ENCODE results near the gene CR1L. TPM values are rescaled to one million over a fixed set of nuclear protein-coding genes. Genes with fewer than 3 reads are reported as not detected.
"Not testable (repeated sequence)": the region's sequence is repeated elsewhere in the genome, so short reads cannot be mapped to it uniquely, and the experiment has no call there.

The CR1L gene
- total RNA-seq, 1 experiment from 2014 or later = not detected

- DNase-seq (ENCODE audit: low read depth) = no peak
Measured at GRCh38 chr1:207646171-207646570, 1.2 kb downstream of the CR1L start.

DNA sequence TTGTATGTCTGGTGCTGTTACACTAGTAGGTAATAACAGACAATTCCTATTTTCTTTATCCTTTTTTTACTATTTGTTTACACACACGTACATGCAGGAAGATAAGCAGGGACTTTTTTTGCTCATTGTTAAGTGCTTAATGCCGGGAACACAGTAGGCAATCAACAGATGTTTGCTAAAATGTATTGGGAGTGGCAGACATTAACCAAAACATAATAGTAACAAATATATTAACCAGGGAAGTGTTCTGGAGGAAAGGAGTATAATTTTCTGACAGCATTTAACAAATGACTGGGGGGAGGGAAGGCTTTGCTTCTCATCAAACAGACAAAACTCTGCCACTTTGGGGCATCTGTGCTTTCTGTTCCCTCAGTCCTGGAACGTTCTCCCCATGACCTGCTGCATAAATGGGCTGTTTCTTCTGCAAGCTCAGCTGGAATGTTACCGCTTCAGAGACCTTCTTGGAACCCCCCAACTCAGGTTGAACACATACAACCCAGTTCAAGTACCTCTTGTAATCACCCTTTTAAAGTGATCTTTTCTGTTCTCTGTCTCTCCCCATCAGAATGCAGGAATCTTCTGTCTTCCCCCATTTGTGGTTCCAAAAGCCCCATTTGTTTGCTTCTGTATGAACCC, 2.1 kb downstream of the CR1L start:
- no peak for DNase-seq (ENCODE audit: low read depth)

DNA sequence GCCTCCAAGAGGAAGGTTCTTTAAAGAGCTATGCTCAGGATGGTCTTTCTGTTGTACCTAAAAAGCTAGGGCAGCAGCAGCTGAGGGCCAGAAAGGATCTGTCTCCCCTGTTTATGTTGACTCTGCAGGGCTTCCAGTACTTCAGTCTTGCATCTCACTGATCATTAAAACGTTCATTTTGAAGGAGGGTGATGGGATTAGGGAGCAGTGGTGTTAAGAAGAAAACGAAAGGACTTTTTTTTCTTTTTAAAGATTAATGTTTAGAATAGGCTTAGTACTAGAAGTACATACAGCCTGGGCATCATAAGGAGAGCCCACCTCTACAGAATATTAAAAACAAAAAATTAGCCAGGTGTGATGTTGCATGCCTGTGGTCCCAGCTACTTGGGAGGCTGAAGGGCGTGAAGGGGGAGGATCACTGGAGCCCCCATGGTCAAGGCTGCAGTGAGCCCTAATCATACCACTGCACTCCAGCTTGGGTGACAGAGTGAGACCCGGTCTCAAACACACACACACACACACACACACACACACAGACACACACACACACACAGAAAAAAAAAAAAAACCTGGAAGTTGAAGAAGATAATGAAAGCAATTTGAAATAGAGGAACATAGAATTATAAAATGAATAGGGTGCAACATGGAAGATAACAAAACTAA, 2.9 kb downstream of the CR1L start:
- DNase-seq (ENCODE audit: low read depth) = no peak

DNA sequence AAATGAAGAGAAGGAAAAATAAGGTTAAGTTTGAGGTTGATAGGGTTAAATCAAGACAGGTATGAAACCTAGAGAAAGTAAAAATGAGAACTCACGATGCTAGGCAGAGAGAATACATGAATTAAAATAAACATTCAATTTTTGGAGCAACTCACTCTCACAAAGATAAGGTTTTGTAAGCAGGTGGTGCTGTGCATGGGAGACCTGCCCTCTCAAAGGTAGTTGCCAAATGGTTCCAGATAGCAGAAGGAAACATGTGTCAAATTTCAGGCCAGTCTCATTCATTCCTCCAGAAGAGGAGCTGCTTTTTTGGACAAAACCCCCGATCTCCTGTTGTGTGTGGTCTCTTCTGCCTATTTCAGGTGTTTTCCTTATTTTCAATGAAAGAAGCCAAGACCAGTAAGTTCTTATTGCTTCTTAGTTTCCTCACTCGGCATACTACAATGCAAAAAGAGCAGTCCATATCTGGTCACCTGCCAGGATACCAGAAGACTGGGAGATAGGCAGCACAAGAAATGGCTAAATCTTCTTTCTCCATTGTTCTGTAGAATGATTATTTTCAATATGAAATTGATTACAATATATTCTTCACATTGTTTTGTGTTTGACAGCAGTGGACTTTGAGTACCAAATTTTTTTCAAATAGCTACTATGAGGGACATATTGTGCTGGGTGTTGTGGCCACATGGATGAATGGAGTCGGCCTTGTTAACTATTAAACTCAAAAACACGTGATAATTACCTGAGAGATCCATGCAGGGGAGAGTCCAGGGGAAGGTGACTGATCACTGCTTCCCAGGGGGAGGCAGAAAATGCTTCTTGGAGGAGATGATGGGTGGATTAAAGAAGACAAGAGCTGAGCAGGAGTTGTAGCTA, 3.6 kb downstream of the CR1L start:
- no peak for DNase-seq (ENCODE audit: low read depth)

DNA sequence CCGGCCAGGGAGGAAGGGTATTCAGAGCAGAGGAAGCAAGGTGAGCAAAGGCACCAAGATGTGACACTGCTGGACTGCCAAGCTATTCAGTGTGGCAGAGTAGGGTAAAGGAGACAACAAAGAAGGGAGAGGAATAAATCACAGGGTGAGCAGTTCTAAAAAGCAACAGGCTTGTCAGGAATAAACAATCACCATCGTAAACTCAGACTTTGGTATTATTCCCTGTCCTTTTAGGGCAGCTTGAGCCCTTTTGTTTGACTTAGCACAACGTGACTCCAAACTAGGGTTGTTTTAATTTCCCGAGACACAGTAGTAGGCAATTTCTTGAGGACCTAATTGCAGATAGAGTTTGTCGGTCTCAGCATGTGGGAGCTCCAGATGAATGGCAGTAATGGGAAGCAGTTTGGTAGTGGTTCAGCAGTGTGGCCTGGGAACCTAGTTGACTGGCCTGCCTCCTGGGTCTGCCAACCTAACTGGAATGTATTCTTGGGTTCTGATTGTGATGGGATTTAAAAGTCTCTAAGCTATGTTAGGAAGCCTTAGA, 4.3 kb downstream of the CR1L start:
- no peak for DNase-seq (ENCODE audit: low read depth)

DNA sequence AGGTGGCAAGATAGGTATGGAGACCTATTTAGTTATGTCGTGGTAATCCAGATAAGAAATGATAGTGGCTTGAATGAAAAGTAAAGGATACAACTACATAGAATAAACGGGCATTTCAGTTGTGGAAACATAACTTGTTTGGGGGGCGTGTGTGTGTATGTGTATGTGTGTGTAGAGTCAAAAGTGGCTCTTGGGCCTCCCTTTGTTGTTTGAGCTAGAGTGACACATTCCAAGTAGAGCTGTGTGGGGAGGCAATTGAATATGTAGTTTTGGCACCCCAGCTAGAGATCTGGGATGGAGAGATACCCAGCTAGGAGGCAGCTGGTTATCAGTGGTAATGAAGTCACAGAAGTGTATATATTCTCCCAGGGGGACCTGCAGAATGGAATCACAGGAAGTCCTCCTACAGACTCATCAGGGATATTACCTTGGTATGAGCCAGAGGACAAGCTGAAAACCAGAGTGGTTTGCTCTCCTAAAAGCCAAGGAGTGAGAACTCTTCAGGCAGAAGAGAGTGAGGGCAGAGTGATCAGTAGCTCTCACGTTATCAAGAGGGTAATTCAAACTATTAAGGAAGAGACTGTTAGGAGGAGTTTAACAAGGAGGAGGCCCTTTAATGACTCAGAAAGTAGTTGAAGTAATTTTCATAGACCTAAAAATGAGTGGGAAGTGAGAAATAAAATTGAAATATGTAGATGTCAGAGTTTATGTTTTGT, 5.1 kb downstream of the CR1L start:
- no peak for DNase-seq (ENCODE audit: low read depth)

- no peak for DNase-seq (ENCODE audit: low read depth)
Measured at GRCh38 chr1:207651583-207651982, 6.7 kb downstream of the CR1L start.

DNA sequence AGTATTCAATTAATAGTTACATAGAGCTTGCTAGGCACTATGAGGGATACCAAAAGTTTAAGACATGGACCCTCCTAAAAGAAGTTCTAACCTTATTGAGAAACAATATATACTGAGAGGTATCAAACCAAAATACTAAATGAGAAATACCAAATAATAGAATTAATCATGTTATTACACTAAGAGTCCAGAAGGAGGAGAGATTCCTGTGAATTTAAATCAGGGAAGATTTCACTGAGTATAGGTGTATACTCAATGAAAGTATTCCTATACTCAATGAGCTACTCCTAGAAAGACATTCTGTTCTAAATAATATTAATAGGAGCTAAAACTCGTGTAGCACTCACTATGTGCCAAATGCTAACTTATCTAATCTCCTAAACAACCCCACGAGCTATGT, 9.4 kb downstream of the CR1L start:
- DNase-seq (ENCODE audit: low read depth) = no peak

- DNase-seq (ENCODE audit: low read depth) = no peak
Measured at GRCh38 chr1:207658408-207658807, 13.5 kb downstream of the CR1L start.

GRCh38 chr1:207658904-207659485, 14.1 kb downstream of the CR1L start:
- DNase-seq (ENCODE audit: low read depth) = no peak

- peak; percentile 32 for DNase-seq (ENCODE audit: low read depth)
Measured at GRCh38 chr1:207659545-207660153, 14.7 kb downstream of the CR1L start.

GRCh38 chr1:207661420-207661819, 16.5 kb downstream of the CR1L start:
- DNase-seq (ENCODE audit: low read depth) = not testable (repeated sequence)

DNA sequence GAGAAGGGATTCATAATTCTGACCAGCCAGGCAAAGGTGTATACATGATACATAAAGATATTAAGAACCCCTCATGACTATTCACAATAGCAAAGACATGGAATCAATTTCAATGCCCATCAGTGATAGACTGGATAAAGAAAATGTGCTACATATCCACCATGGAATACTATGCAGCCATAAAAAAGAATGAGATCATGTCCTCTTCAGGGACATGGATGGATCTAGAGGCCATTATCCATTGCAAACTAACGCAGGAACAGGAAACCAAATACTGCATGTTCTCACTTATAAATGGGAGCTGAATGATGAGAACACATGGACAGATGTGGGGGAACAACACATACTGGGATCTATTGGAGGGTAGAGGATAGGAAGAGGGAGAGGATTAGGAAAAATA, 21.4 kb downstream of the CR1L start:
- DNase-seq (ENCODE audit: low read depth) = no peak

- no peak for DNase-seq (ENCODE audit: low read depth)
Measured at GRCh38 chr1:207669528-207670009, 24.6 kb downstream of the CR1L start.

DNA sequence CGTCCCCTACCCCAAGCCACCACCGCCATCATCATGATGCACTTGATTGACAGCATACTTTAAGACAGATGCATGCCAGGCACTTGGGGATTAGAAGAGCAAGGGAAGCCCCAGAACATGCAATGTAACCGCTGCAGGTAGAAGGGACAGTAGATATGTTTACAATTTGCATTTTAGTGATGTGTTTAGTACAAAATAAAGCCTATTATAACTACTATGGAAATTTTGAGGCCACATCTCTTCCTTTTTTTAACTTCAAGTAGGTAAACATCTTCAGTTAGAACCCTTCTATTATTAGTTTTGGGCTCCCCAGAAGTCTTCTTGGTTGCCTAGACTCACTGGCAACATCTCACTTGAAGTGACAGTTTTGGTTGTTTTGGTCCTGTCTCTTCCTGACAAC, 25.3 kb downstream of the CR1L start:
- DNase-seq (ENCODE audit: low read depth) = no peak

DNA sequence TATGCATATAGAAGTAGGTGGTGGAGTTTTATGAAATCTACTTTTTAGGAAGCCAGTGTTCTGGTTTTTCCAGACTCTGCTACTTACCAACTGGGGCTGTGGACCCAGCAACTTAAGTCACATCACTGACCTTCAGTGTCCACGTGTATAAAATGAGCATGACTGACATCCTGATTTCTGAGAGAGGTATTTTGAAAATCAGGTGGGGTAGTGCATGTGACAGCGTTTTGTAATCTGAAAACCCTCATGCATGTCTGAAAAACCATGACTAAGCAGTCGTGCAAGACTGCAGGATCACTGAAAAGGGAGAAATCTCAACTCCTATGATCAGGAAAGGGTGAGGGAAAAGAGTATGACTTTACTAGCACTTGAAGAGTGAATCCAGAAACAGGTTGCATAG, 26.1 kb downstream of the CR1L start:
- no peak for DNase-seq (ENCODE audit: low read depth)

DNA sequence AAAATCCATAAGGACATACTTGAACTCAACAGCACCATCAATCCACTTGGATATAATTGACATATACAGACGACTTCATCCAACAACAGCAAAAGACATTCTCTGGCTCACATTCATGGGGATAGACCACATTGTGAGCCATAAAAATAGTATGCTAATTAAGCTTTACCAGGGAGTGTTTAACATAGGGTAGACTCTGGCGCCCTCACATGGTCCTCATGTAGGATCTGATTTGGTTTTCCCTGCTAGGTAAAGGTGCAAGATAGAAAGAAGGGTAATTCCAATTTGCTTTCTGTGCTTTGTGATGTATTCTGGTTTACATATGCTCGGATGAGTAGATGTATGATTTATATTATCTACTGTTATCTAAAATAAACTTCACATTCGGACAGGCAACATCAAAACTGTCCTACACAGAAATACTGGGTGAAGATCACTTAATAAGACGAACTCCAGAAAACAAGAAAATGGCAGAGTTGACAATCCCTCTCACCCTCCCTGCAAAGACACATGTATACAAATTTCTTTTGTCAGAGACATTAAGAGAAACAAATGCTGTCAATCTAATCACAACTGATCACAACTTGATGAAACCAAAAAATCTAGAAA, 27.7 kb downstream of the CR1L start:
- peak; percentile 78 for DNase-seq (ENCODE audit: low read depth)

- peak; percentile 23 for DNase-seq (ENCODE audit: low read depth)
Measured at GRCh38 chr1:207673399-207673798, 28.5 kb downstream of the CR1L start.

DNA sequence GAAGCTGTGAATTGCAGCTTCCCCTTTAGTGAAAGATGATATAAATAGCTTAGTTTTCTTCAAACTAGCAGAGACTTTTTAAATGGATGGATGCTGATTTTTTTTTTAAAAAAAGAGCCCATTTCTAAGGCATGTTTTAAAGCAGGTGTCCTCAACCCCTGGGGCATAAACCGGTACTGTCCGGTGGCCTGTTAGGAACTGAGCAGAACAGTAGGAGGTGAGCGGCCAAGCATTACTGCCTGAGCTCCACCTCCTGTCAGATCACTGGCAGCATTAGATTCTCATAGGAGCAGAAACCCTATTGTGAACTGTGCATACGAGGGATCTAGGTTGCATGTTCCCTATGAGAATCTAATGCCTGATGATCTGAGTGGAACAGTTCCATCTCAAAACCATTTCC, 31.2 kb downstream of the CR1L start:
- DNase-seq (ENCODE audit: low read depth) = no peak

DNA sequence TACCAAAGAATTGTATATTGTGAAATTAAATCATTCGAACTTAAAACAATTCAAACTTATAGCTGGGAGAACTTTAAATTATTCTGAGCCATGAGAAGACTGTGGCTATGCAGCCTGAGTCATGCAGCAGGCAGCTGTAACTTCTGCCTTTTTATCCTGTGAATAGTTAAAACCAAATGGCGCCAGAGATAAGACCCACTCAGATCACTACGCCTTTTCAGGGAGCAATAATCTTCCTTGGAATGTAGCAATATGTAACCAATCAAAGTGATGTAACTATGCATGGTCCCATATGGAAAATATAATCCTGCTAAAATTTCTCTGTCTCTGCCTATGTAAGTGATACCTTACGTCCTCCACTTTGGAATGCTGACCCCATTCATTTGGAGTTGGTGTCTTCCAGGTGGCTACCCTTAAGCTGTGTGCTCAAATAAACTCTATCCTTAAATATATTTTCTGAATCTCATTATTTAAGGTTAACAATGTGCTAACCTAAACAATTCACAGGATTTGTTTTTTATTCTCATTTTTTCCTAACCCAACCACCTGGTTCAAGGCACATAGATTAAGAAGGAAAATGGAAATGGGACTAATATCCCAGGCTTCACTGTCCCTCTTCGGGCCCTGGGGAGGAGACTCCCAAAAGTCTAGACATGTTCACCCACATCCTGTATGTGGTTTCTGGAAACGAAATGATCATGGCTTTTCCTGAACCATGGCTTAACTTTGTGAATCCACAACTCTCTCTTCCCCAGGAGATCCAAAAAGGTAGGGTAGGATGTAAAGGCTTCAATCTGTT, 35.9 kb downstream of the CR1L start:
- DNase-seq (ENCODE audit: low read depth) = peak; percentile 71

Data from M059J (cell line).